ENCODE results near the gene KRTAP10-9.

KRTAP10-9 gene

DNA sequence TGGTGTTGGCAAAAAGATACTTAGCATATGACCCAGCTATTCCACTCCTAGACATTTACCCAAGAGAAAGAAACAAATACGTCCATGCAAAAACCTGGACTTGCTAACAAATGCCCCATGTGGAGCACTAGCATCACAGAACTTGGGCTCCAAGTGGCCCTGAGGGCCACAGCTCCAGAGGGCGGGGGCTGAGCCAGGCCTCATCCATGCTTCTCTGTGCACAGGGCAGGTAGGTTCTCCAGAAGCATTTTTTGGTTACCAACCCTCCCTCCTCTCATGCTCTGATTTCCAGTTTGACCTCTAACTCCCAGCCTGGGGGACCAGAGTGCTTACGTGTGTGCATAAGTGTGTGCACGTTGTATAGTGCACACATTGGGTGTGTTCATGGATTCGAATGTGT is 37.8 kb downstream of the KRTAP10-9 start:
- DNase-seq (ENCODE audit: low read depth in 2 of 2): no peak

DNA sequence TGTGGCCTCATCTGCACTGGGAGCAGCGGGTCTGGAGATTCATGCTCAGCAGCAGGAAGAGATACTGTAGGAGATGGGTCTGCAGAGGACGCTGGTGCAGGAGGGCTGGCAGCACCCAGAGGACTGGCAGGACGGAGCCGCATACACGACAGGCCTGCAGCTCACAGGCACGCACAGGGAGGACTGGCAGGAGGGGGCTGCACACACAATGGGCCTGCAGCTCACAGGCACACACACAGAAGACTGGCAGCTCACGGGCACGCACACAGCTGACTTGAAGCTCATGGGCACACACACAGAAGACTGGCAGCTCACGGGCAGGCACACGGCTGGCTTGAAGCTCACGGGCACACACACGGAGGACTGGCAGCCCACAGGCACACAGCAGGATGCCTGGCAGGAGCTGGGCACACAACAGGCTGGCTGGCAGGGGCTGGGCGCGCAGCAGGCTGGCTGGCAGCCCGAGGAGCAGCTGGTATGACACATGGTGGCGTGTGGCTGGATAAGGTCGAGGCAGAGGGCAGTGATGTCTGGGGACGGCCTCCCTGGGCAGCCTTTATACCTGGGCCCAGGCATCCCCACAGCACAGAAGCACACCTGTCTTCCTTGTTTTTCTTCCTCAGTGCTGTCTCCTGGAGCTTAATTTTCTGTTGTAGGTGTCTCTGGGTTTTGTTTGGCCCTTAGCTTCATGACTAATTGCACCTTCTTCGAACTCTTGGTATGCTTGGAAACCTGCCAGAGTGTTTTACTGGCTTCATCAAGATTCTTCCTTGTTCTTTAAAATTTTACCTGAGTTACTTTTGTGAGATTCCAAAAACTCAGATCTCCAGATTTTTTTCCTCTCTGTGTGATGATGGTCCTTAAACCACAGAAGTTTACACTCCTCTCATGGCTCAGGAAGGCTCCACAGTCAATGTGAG is 39.8 kb downstream of the KRTAP10-9 start, which contains the start of gene KRTAP12-2:
TSS of gene KRTAP12-2 (minus strand) at position 527 of the 920 bp plus-strand sequence. CDS start at position 486, 41 bp downstream.
- no peak for DNase-seq (ENCODE audit: low read depth in 2 of 2)

DNA sequence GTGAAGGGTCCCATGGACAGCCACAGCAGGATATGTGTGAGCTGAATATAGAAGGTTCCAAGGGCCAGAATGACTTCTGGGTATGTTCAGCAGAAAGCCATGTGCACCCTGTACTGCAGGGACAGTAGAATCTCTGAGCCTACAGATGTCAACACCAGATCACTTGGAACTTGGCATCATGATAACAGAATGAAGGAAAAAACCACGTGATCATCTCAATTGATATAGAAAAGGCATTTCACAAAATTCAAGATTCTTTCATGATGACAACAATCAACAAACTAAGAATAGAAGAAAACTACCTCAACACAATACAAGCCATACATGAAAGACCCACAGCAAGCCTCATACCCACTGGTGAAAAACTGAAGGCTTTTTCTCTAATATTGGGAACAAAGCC is 40.7 kb downstream of the KRTAP10-9 start:
- DNase-seq (ENCODE audit: low read depth in 2 of 2): no peak

DNA sequence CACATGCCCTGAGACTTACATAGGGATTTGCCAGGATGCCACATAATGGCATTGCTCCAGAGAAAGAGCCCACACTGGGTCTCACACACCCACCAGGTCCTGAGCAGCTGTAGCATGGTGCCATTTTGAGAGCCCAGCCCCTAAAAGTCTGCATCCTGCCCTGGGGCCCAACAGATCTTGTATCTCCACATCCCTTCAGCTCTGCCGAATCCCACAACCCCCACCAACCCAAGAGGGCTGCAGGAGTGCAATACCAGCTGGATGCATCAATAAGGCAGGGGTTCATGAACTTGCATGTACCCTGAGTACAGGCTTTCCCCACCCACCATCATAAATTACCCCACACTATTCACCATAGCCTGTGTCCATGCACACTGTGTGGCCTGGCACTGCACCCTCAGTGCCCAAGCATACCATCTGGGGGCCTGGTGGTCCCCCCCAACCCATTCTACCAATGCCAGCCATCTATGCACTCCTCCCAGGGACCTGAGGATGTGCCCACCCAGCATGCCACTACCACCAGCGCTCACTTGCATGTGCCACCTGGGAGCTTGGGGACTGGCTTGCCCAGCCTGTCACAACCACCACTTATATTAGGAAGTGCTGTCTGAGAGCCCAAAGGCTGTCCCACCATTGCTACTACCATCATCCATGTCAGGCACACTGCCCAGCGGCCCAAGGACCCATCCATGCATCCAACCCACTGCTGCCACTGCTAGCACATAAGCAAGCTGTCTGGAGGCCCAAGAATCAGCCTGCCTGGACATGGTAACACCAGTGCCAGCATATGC is 43.9 kb downstream of the KRTAP10-9 start:
- DNase-seq (ENCODE audit: low read depth in 2 of 2): no peak

DNA sequence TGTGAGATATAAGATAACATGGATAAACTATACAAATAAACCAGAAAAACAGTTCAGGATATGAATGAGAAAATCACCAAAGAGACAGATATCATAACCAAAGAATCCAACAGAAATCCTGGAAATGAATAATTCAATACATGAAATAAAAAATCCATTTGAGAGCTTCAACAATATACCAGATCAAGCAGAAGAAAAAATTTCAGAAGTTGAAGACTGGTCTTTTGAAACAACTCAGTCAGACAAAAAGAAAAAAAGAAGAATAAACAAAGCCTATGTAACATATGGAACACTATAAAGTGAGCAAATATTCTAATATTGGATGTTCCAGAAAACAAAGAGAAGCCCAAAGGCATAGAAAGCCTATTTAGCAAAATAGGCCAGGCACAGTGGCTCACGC is 45.0 kb downstream of the KRTAP10-9 start:
- no peak for DNase-seq (ENCODE audit: low read depth in 2 of 2)

DNA sequence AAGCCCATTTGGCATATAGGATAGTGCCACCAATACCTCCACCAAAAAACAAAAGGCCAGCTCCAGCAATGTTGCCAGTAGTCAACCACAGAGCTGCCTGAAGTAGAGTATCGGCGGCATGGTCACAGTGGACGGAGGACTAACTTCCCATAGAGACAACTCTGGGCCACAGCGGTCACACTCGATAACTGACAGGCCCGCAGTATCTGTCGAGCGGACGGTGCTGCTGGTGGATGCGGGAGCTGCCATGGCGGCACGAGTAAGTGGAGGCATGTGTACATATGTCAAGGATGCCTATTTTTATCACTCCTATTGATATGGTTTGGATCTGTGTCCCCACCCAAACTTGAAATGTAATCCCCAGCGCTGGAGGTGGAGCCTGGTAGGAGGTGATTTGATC is 51.0 kb downstream of the KRTAP10-9 start:
- no peak for DNase-seq (ENCODE audit: low read depth in 2 of 2)

Data from stimulated activated CD4-positive, alpha-beta T cell treated with anti-CD3 and anti-CD28 coated beads, Interleukin-1b, Interleukin-23, amount 100 ng/mL, for 1 hour (primary cell).